Measurements from ENCODE around the gene HYAL1. TPM values are rescaled to one million over a fixed set of nuclear protein-coding genes. Genes with fewer than 3 reads are reported as not detected.
A peak's percentile ranks its signal among the peaks of the same experiment; 100 is the strongest.
"Not testable (repeated sequence)": the region's sequence is repeated elsewhere in the genome, so short reads cannot be mapped to it uniquely, and the experiment has no call there.

HYAL1 gene
- polyA plus RNA-seq, 3 donors, result 6.1 to 7.4 (median 7.2) TPM

DNA sequence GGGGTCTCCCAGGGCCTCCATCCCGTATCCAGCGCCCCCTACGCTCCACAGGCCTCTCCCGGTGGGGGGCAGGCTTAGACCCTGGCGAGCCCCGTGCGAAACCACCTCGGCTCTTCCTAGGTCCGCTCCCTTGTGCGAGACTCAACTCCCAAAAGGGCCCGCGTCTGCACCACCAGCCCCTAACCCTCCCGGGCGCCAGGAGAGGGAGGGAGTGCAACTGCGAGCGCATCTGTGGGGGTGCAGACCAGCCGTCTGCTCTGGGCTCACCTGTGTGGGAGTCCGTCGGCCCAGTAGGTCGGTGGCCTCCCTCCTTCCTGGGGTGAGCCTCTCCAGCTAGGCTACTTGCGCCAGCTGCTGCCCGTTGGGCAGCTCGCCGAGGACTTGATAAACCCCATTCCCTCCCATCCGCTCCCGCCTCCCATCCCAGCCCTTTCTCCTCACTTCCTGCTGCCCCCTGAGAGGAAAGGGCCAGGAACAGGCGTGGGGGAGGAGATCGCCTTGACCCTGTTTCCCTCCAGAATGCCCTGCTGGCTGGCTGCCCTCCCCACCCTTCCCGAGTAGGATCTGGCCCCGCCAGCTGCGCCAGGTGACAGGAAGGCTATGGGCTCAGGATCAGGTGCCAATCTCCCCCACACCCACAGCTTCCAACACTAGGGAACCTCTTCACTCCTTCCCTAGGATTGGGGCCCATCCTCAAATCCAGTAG is 19.2 kb upstream of the HYAL1 start, which contains the start of gene HYAL2:
Gene HYAL2 (minus strand): TSS at position 360 of the 706 bp plus-strand sequence. CDS start 2,256 bp downstream, outside the sequence.
- no peak for DNase-seq (ENCODE audit: extremely low read depth in 1 of 11, low read depth in 9 of 11, low spot score in 4 of 11)

DNA sequence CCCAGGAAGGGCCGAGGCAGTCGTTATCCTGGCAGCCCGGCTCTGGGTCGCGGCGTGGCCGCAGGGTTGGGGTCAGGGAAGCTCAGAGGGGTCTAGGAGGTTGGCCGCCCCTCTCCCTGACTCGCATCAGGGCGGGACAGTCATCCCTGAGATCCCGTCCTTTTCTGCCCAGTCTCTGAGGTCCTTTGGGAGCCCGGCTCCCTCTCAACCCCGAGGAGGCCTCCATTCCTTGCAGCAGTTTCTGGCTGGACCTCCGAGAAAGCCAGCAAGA is 18.7 kb upstream of the HYAL1 start:
- no peak for DNase-seq (ENCODE audit: extremely low read depth in 1 of 11, low read depth in 9 of 11, low spot score in 4 of 11)

DNA sequence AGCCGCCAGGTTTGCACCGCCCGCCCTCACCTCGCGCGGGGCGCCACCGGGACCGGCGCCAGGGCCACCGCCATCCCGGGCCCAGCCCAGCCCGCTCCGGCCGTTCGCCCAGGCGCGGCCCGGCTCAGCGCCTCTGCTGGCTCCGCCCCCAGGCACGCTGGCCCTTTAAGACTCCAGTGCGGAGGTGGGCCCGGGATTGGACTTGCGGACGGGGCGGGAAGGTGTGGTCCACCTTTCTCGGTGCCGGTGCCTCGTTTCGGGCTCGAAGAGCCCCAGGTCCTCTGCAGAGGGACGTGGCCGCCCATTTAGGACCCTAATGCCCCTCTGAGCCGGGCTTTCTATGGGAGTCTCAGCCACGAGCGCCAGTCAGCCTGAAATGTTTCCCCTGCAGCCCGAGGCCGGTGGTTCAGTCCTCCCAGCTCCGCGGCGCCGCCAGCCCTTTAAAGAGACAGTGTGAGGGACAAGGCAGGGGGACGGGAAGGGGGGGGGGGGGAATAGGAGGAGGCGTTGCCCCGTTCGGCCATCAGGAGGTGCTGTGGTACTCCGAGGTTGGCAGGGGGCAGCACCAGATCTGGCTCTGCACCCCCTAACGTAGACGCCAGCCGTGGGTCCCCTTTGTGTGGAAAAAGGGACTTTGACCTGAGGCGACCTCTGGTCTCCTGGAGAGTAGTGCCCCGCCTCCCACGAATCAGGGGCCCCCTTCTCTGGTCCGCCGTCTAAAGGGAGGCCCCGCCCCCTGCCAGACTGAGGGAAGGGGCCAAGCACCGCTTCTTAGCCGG is 18.2 kb upstream of the HYAL1 start:
- peak; percentile 74 to 88 (median 85) for DNase-seq (ENCODE audit: extremely low read depth in 1 of 11, low read depth in 9 of 11, low spot score in 4 of 11)

DNA sequence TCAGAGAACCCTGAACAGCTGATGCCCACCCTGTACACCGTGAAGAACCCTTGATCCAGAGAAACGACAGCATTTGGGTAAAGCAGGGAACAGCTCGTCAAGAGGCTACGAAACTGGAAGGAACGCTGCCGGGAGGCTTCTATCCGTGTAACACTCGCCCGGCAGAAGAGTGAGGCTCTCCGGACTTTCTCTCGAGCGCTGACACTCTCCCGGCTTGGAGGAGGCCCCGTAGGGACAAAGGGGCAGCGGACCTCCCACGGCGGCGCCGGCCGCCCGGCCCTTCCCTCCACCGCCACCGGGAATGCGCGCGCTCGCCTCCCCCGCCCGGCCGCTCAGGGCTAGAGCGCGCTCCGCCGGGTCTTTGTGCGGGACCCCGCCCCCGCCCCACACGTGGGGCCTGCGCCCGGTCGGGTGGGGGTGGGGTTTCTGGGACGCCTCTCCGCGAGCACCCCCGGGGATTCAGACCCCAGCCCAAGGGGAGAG is 17.5 kb upstream of the HYAL1 start:
- DNase-seq (ENCODE audit: extremely low read depth in 1 of 11, low read depth in 9 of 11, low spot score in 4 of 11), result peak in 6 of 11 donors; percentile 71 to 85 (median 80)

DNA sequence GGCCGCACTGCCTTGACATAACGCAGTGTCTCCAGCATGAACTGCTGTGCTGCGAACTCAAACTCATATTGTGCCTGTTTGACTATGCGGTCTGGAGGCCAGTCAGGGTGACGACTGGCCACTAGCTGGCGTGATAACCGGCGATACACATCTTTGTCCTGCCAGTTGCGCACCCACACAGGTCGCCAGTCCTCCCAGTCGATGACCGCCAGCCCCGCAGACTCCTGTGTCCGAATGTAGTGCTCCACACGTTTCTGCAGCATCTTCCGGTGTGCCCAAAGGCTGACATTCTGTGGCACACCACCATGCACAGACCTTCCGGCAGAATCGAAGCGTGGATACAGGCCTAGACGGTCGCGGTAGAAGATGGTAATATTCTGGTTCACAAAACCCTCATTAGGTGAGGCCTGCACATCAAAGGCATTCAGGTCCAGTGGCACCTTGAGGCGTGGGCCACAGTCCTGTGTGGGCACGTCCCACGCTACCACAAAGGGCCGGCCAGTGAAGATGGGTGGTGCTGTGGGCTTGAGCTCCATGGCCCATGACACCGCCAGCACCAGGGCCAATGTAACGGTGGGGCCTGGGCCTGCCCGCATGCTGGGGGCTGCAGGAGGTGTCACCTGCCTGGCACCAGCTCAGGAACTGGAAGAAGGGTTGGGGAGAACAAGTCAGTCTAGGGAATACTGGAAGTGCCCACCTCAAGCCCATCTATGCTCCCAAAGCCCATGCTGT is 16.7 kb upstream of the HYAL1 start:
- DNase-seq (ENCODE audit: extremely low read depth in 1 of 11, low read depth in 9 of 11, low spot score in 4 of 11), result no peak

DNA sequence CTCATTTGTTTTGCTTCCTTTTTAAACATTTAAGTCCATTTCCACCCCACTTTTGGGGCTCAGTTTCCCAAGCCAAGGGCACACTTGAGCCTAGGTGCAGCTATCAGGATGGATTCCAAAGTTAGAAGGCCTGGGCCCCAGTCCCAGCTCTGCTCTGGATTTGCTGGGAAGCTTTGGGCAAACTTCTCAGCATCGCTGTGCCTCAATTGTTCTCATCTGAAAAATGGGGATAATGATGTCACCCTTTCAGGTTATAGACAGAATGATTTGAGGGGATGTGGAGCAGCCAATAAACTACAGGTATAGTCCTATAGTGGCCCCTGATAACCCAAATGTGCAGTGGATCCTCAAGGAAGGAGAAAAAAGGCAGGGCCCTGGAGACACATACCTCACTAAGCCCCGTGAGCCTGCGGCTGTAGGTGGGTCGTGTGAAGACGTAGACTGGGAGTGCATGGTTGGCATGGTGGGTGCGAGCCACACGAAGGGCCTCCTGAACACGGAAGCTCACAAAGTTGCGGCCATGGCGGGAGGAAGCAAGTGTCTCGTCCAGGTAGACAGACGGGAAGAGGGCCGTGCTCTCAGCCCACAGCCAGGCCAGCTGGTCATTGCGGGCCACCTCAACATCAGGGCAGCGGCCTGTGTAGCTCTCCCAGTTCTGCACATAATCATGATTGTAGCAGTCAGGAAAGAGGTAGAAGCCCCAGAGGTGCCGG is 16.0 kb upstream of the HYAL1 start:
- DNase-seq (ENCODE audit: extremely low read depth in 1 of 11, low read depth in 9 of 11, low spot score in 4 of 11), result no peak

DNA sequence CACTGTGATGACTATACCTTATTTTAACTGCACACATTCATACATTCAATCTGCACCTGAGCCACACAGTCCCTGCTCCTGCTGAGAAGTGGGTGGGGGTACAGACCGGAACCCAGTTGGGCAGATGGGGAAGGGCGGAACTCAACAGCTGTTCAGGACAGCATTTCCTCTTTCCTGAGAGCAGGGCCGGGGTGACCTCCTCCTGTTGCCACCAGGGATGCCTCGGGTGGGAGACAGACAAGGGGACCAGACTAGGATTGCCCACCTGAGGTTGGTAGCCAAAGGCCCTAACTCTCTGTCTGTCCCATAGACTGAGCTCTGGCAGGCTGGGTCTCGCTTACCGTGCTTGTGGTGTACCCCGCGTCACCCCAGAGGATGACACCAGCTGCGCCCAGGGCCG is 15.2 kb upstream of the HYAL1 start:
- no peak for DNase-seq (ENCODE audit: extremely low read depth in 1 of 11, low read depth in 9 of 11, low spot score in 4 of 11)

DNA sequence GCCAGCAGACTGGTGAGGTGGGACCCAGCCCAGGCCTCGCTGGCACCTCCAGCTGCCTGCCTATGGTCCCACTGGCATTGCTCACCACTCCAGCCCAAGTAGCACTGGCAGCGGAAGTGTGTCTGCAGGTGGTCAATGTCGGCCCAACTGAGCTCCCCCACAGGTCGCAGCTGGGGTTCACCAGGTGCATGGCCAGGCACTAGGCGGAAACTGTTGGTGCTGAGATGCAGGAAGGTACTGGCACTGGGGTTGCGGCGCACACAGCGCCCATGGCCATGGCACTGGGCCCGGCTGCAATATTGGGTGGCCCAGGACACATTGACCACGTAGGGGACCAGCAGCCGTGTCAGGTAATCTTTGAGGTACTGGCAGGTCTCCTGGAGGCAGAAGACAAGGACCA is 14.8 kb upstream of the HYAL1 start:
- no peak for DNase-seq (ENCODE audit: extremely low read depth in 1 of 11, low read depth in 9 of 11, low spot score in 4 of 11)

DNA sequence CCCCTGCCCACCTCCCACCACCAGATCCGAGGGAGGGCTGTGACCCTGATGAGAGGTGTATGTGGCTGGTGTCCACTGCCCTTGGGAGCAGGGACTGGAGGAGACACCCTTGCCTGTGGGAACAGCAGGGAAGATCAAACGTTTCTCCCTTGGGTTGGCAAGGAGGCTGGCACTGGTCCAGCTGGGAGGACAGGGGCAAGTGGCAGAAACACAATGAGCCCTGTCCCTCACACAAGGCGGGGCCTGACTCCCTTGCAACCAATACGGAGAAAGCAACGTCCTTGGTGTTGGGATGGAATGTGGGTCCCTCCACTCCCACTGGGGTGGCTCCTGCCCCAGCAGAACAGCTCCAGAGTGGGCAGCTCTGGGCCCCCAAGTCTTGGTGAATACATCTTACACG is 13.9 kb upstream of the HYAL1 start:
- no peak for DNase-seq (ENCODE audit: extremely low read depth in 1 of 11, low read depth in 9 of 11, low spot score in 4 of 11)

DNA sequence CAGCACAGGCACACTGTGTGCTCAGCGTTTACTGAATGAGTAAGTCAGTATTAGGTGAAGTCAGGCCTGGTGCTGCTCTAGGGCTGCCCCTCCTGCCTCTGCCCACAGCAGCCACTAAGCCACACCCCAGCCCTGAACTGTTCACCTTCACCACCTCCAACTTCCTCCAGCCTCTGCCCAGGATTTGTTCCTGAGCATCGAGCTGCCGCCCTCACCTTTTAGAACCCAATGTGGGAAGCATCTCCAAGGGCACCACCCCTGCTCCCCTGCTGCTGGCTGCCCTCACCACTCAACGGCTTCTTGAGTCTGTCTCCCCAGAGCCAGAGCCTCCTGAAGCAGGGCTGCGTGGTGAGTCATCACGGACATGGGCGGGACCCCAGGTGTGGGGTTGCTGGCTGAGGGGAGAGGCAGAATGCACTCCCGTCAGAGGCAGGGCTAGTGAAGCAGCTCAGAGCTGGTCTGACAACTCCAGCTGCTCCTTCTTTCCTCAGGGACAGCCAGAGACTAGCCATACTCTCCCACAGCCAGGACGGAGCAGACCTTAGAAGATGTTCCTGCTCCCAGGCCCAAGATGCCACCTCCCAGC is 13.4 kb upstream of the HYAL1 start:
- no peak for DNase-seq (ENCODE audit: extremely low read depth in 1 of 11, low read depth in 9 of 11, low spot score in 4 of 11)

DNA sequence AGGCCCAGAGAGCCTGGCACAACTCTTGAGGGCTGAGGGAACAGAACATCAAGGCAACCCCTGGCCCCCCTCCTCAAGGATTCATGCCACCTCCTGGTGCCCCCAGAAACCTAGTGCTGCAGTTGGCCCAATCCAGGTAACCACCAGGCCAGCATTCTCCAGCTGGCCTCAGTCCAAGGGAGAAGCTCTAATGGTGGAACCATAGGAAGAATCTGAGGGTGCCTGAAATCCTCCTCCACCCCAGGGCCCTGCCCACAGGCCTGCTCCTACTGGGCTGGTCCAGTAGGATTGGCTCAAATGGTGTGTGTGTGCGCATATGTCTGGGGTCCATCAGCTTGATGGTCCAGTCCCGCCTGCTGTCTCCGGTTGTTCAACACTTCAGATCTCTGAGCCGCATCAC is 11.4 kb upstream of the HYAL1 start:
- DNase-seq (ENCODE audit: extremely low read depth in 1 of 11, low read depth in 9 of 11, low spot score in 4 of 11), result no peak

DNA sequence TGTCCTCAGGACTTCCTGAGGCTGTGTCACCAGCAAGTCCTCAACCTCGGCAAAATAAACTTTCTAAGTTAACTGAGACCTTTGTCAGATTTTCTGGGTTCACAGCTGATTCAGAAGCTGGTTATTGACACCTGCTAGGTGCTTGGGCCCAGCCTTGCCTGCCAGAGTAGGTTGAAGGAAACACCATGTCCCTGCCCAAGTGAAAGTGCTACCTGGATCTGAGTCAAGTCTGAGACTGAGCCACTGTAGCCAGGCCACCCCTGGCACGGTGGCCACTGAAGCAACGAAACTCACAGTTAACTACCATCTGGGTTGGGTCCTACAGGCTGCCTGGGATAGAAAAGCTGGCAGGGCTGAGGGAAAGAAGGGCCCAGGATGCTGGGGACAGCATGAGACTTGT is 11.0 kb upstream of the HYAL1 start:
- no peak for DNase-seq (ENCODE audit: extremely low read depth in 1 of 11, low read depth in 9 of 11, low spot score in 4 of 11)

DNA sequence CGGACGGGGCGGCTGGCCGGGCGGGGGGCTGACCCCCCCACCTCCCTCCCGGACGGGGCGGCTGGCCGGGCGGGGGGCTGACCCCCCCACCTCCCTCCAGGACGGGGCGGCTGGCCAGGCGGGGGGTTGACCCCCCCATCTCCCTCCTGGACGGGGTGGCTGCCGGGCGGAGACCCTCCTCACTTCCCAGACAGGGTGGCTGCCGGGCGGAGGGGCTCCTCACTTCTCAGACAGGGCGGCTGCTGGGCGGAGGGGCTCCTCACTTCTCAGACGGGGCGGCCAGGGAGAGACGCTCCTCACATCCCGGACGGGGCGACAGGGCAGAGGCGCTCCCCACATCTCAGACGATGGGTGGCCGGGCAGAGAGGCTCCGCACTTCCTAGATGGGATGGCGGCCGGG is 8.7 kb upstream of the HYAL1 start:
- not testable (repeated sequence) for DNase-seq (ENCODE audit: extremely low read depth in 1 of 11, low read depth in 9 of 11, low spot score in 4 of 11)

DNA sequence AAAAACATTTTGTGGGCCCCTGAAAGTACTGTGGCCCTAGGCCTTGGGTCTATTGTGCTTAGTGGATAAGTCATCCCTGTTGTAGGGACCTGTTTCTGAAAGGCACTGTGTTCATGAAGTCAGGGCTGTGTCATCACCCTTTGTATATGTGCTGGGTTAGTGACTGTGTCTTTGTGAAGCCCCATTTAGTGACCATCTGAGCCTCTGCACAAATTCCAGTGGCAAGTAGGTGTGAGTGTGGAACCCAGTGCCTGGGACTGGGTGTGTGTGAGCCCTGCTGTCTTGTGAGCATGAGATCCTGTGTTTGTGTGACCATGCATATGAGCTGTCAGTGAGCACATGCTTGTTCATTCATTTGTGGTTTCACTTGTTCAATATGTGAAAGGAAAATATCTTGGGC is 1.2 kb upstream of the HYAL1 start:
- DNase-seq (ENCODE audit: extremely low read depth in 1 of 11, low read depth in 9 of 11, low spot score in 4 of 11), result no peak

DNA sequence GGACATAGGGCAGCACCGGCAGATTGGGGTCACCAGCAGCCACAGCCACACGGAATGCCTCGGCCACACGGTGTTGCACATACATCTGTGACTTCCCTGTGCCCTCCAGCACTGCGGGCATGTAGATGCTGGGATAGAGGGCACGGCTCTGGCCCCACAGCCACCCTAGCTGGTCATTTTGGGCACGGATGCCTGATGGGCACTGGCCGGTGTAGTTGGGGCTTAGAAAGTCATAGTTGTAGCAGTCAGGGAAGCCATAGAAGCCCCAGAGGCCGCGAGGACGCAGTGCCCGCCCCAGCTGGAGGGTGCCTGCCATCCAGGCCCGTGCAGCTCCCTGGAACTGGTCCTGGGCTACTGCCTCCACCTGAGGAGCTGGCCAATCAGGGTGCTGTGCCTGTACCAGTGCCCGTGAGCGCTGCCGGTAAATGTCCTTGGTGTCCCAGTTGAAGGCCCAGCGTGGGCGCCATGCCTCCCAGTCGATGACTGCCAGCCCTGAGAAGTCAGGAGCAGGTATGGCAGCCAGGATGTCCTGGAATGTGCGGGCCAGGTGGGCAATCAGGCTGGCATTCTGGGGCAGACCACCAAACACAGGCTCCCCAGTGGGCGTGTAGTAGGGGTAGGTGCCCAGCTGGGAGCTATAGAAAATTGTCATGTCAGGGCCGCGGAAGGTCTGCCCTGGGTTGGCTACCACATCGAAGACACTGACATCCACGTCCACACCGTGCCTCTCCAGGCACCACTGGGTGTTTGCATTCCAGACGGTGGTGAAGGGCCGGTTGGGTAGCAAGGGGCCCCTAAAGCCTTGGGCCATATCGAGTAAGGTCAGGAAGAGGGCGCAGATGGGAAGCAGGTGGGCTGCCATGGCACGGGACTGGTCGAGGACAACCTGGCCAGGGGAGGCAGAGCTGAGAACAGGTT is 1.0 kb downstream of the HYAL1 start:
- DNase-seq (ENCODE audit: extremely low read depth in 1 of 11, low read depth in 9 of 11, low spot score in 4 of 11), result no peak

DNA sequence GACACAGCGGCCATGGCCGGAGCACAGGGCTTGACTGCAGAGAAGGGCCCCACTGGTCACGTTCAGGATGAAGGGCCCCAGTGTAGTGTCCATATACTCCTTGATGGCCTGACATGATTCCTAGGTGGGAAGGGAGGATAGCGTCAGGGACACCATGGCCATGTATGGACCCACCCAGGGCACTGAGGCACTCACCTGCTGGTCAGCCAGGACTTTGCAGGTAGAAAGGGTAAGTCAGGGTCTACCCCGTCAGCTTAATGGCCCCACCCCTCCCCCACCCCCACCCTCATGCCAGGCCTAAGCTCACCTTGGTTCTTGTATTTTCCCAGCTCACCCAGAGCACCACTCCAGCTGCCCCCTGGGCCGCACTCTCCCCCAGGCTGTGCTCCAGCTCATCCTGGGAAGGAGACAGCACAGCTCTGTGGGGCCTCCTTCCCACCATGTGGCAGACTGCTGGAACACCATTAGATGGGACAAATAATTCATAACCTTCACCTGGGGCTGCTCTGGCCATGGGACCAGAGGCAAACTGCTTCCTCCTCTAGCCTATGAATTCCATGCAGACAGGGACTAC is 2.6 kb downstream of the HYAL1 start:
- DNase-seq (ENCODE audit: extremely low read depth in 1 of 11, low read depth in 9 of 11, low spot score in 4 of 11), result no peak

DNA sequence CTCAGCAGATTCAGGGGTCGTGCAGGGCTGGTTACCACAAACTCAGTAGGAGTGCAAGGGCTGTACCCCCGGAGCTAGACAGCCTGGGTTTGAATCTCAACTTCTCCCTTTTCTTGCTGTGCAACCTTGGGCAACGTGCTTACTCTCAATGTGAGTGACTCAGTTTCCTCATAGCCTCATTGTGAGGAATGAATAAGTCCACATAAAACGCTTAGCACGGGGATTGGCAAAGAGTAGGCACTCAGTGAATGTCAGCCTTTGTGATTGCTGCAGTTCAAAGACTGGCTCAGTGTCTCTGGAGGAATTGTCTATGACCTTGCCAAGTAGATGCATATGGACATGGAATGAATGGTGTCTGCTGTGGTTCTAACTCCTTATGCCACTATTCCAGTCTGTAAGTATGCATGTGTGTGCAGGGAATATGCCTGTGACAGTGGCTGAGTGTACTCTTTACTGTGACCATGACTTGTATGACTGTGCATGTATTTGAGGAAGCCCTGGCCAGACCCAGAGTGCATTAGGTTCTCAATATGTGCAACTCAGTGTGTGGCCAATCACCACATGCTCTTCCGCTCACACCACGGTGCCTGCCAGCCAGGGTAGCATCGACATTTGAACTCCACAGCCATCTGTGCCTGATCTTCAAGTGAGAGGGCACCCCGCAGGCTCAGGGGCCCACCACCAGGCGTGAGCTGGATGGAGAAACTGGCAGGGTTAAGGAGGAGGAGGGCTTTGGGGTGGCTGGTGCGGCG is 3.3 kb downstream of the HYAL1 start:
- DNase-seq (ENCODE audit: extremely low read depth in 1 of 11, low read depth in 9 of 11, low spot score in 4 of 11), result no peak

All from renal cortex interstitium (tissue), 11 donors.